Measurements from ENCODE around the gene RNU1-4.
"Not testable (repeated sequence)": the region's sequence is repeated elsewhere in the genome, so short reads cannot be mapped to it uniquely, and the experiment has no call there.

GRCh38 chr1:16770896-16771446 is 30.7 kb downstream of the RNU1-4 start:
- TF ChIP-seq CTCF (IDR thresholded peaks at IDR 0.05); POLR2AphosphoS5 (IDR thresholded peaks at IDR 0.05; ENCODE audit: insufficient read depth in 1 of 2, low read depth in 1 of 2); POLR2A (IDR thresholded peaks at IDR 0.05): not testable (repeated sequence)
